IMR-90 (cell line): ENCODE data around the gene REV3L.

Source experiments
- BHLHE40 ChIP-seq: fragments of 150-350 bp; IDR thresholded peaks from 2 replicates; pipeline ENCODE4 v1.6.1; 2016; ENCODE audit warnings: mild to moderate bottlenecking, low read depth, low read length
- CEBPB ChIP-seq: IDR thresholded peaks from 2 replicates; pipeline ENCODE4 v1.6.1; 2012; ENCODE audit warnings: low read depth, low read length, improper control_type of control experiment
- CHD1 ChIP-seq: IDR thresholded peaks from 2 replicates; pipeline ENCODE4 v1.6.1; 2012; ENCODE audit warnings: low read depth, low read length, improper control_type of control experiment
- CTCF ChIP-seq: conservative IDR thresholded peaks from 2 replicates; pipeline ENCODE4 v1.5.1; 2012; ENCODE audit warnings: mild to moderate bottlenecking, low read depth, low read length, improper control_type of control experiment
- FOS ChIP-seq: fragments of 150-350 bp; IDR thresholded peaks from 2 replicates; pipeline ENCODE4 v1.6.1; 2016; ENCODE audit warnings: low read depth, low read length
- MXI1 ChIP-seq: IDR thresholded peaks from 2 replicates; pipeline ENCODE4 v1.6.1; 2012; ENCODE audit warnings: low read depth, mild to moderate bottlenecking, low read length, moderate library complexity, borderline replicate concordance
- POLR2A ChIP-seq: IDR thresholded peaks from 2 replicates; pipeline ENCODE4 v1.6.1; 2012; ENCODE audit warnings: mild to moderate bottlenecking, low read depth, low read length
- RCOR1 ChIP-seq: IDR thresholded peaks from 2 replicates; pipeline ENCODE4 v1.6.1; 2012; ENCODE audit warnings: mild to moderate bottlenecking, low read length, improper control_type of control experiment; ENCODE audit not compliant: insufficient replicate concordance
- TF ChIP-seq, protein P1 (sequence below): fragments of 150-350 bp; IDR thresholded peaks from 2 replicates; pipeline ENCODE4 v1.6.1; 2017; ENCODE audit warnings: mild to moderate bottlenecking, antibody characterized with exemption, low read length, low read depth
- TF ChIP-seq, protein P2 (sequence below): fragments of 150-350 bp; IDR thresholded peaks from 2 replicates; pipeline ENCODE4 v1.6.1; 2016; ENCODE audit warnings: low read depth, mild to moderate bottlenecking, low read length, moderate library complexity, borderline replicate concordance

DNA sequence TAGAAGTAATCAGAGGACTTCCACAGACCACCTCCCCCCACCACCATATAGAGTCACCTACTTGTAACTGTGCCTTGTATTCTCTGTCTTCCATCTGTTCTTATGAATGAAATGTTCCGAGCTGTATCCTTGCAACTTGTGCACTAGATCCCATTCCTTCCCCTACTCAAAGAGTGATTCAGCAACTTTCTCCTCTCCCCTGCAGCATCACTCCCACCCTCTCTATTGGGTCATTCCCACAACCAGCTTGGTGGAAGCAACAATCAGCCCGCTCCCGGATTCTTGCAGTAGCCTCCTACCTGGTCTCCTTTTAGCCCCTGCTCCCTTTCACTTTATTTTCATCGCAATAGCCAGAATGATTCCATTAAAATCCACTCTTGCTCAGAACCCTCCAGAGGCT lies 34.9 kb upstream of the REV3L start:
- TF ChIP-seq CEBPB (no peak), CTCF (no peak), POLR2A (no peak), RCOR1 (no peak), BHLHE40 (no peak), FOS (no peak), CHD1 (no peak), MXI1 (no peak)
- TF ChIP-seq, protein P1, sequence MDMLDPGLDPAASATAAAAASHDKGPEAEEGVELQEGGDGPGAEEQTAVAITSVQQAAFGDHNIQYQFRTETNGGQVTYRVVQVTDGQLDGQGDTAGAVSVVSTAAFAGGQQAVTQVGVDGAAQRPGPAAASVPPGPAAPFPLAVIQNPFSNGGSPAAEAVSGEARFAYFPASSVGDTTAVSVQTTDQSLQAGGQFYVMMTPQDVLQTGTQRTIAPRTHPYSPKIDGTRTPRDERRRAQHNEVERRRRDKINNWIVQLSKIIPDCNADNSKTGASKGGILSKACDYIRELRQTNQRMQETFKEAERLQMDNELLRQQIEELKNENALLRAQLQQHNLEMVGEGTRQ: no peak
- TF ChIP-seq, protein P2, sequence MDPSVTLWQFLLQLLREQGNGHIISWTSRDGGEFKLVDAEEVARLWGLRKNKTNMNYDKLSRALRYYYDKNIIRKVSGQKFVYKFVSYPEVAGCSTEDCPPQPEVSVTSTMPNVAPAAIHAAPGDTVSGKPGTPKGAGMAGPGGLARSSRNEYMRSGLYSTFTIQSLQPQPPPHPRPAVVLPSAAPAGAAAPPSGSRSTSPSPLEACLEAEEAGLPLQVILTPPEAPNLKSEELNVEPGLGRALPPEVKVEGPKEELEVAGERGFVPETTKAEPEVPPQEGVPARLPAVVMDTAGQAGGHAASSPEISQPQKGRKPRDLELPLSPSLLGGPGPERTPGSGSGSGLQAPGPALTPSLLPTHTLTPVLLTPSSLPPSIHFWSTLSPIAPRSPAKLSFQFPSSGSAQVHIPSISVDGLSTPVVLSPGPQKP: no peak
